ENCODE measurements around the gene RAB36.

The RAB36 gene

DNA sequence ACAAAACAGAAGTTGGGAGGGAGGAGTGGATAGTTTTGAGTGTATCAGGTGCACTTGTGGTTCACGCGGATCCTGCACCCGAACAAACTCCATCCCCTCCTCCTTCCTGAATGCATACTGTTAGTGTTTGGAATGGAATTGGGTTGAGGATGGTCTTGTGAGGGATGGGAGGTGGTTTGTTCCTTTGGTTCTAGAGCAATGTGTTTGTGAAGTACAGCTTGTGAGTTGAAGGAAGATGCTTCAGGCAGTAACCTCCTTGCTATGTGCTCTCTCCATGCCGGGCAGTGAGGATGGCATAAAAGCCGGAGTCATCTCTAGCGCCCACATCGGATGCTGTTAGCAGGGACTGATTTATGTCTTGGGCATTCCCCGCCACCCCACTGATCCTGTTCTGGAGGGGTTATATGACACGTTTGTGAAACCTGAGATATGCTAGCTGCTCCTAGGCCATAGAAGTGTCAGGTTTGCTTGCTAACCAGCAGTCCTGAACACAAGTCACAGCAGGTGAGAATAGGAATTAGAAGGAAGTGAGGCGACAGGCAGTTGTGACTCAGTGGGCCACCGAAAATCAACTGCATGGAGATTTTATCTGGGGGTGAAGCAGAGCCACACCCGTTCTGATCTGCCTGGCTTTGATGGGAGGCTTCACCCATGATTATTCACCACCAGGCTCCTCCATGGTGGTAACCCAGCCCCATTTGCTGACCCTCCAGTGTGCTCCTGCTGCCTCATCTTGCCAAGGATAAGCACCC, 37.2 kb downstream of the RAB36 start:
- no peak for DNase-seq (ENCODE audit: low read depth)

DNA sequence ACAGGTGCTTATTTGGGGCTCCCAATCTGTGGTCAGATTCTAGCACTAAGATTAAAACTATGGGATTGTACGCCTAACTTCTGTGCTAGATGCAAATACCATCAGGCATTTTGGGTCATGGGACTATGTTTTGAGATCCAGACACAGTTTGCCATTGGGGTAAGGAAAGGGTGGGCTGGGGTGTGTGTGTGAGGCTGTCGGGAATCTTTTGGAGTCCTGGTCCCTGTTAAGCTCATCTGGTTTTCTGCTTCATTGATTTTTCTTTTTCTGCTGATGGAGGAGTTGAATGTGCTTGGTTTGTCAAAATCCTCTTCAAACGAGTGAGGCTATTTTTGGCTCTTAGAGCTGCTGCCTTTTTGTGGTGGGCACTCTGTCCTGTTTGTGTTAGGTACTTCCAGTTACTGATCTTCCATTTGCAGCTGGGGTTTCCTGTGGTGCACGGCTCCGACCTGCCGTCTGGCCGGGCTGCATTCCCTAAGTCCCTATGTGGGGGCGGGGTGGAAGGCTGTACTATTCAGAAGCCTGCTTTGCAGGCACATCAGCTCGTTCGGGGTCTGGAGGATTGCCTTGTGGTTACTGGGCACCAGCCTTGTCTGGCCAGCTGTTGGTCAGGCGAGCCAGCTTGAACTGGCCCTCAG, 37.9 kb downstream of the RAB36 start:
- no peak for DNase-seq (ENCODE audit: low read depth)

- no peak for DNase-seq (ENCODE audit: low read depth)
Measured at GRCh38 chr22:23184100-23184763, 39.0 kb downstream of the RAB36 start.

- no peak for DNase-seq (ENCODE audit: low read depth)
Measured at GRCh38 chr22:23184764-23185113, 39.5 kb downstream of the RAB36 start.

DNA sequence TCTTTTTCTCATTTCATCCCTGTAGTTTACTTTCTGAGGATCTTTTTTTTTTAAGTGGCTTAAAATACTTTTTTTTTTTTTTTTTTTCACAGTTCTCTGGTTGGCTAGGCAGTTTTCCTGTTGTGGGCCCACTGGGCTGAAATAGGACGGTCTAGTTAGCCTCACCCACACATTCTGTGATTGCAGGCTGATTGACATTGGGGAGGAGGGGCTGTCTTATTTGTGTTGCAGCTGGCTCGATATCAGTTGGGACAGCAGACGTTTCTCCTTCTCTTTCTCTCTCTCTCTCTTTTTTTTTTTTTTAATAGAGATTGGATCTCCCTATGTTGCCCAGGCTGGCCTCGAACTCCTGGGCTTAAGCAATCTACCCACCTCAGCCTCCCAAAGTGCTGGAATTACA, 41.9 kb downstream of the RAB36 start:
- DNase-seq (ENCODE audit: low read depth) = no peak

GRCh38 chr22:23187871-23188700, 42.8 kb downstream of the RAB36 start:
- no peak for DNase-seq (ENCODE audit: low read depth)

DNA sequence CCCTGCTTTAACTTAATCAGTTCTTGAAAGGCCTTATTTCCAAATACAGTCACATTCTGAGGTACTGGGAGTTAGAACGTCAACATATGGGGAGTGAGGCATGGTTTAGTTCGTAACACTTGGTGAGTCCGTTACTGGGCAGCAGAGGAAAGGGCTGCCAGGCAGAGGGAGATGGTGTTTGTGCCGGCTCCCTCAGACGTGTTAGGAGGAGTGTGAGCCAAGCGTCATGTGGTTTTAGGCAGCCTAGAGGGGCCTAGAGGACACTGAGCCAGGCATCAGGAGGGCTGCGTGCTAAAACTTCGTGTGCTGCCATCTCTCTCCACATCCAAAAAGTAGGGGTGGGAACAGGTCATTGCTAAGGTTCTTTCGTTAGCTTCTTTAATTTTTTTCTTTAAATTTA, 45.2 kb downstream of the RAB36 start:
- DNase-seq (ENCODE audit: low read depth) = no peak

GRCh38 chr22:23192133-23192532, 46.9 kb downstream of the RAB36 start:
- no peak for DNase-seq (ENCODE audit: low read depth)

DNA sequence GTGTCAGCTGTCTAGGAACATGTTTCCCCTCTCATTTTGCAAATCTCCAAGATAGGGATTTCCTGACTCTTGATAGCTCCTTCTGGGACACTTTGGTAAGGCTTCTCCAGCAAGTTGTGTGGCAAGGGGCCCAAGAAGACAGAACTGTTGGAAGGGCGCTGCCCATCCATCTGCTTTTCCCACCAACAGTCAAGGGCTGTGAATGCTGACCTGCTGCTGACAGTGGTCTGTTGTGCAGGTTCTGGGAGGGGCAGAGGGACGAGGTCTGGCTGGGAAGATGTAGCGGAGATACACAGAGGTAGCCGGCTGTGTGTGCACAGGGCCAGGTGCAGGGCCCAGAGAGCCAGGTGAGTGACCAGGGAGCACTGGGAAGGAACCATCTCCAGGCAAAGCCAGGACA, 47.3 kb downstream of the RAB36 start:
- no peak for DNase-seq (ENCODE audit: low read depth)

DNA sequence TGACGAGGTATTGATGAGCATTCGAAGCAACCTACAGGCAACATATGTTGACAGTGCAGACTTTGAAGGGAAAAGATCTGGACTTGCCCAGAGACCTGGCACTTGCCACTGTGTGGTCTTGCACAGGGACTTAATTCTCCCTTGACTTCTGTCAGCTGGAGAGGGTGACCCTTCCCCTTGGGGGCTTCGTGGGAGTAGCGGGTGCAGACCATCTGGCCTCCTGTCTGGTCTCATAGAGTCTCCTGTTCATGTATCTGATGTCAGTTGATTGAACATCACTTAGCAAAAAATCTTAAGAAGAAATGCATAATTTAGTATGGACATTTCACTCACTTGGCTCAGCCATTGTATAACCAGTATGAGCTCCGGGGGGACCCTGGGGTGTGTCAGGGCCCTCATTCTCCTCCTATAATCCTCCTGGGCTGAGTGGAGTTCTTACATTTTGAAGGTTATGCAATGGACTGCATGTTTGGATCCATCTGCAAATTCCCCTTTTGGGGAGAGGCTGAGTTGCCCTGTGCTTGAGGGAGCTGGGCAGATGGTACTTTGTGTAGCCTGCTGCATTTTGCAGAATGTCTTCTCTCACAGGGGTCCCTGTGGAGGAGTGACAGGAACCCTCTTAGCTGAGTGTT, 48.0 kb downstream of the RAB36 start:
- DNase-seq (ENCODE audit: low read depth) = no peak

GRCh38 chr22:23193882-23194281, 48.6 kb downstream of the RAB36 start:
- no peak for DNase-seq (ENCODE audit: low read depth)

DNA sequence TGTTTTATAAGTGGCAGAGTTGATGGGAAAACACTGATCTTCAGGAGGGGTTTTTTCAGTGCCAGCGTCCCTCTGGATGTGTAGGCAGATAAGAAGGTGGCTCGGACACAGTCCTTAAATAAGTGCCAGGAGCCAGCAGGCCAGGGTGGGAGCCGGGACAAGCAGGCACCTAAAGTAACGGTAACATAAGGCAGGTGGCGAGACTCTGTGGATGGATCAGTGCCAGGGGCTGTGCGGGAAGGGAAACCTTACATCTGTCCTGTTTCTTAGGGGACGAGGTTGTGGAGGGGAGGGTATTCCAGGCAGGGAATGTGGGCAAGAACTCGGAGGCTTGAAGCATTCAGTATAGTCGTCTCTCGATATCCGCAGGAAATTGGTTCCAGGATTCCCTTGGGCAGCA, 50.9 kb downstream of the RAB36 start:
- DNase-seq (ENCODE audit: low read depth) = no peak

- no peak for DNase-seq (ENCODE audit: low read depth)
Measured at GRCh38 chr22:23197836-23198235, 52.6 kb downstream of the RAB36 start.

- DNase-seq (ENCODE audit: low read depth) = no peak
Measured at GRCh38 chr22:23199159-23199558, 53.9 kb downstream of the RAB36 start.

DNA sequence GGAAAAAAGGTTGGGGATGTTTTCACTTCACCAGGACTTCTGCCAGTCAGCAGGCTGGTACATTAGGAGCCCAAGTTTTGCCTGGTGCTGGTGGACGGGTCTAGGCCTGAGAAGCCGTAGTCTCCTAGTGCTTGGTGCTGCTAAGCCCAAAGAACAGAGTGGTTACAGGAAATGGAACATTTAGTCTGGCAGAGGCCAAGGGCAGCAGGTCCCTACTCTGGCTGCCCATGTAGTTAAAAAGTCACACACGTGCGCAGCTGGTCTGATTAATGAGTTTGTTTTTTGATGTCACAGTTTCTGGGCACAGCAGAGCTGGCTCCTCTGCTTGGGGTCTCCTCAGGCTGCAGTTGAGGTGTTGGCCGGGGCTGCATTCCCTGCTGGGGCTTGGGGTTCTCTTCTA, 55.6 kb downstream of the RAB36 start:
- DNase-seq (ENCODE audit: low read depth) = no peak

- DNase-seq (ENCODE audit: low read depth) = no peak
Measured at GRCh38 chr22:23202812-23203451, 57.7 kb downstream of the RAB36 start.

GRCh38 chr22:23203452-23204124, 58.3 kb downstream of the RAB36 start:
- DNase-seq (ENCODE audit: low read depth) = no peak

DNA sequence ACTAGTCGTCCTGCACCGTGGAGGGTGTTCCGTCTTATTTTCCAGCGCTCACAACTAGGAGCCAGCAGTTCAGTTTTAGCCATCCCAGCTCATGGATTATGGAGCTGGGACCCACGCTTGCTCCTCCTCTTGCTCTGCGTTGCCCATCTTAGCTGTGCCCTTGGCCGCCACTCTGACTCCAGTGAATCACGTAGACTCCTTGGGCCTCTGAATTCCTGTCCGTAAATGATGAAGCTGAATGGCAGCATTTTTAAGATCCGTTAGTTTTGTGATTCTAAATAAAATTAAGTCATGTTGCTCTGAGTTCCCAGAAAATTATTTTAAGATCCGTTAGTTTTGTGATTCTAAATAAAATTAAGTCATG, 58.8 kb downstream of the RAB36 start:
- DNase-seq (ENCODE audit: low read depth) = no peak

DNA sequence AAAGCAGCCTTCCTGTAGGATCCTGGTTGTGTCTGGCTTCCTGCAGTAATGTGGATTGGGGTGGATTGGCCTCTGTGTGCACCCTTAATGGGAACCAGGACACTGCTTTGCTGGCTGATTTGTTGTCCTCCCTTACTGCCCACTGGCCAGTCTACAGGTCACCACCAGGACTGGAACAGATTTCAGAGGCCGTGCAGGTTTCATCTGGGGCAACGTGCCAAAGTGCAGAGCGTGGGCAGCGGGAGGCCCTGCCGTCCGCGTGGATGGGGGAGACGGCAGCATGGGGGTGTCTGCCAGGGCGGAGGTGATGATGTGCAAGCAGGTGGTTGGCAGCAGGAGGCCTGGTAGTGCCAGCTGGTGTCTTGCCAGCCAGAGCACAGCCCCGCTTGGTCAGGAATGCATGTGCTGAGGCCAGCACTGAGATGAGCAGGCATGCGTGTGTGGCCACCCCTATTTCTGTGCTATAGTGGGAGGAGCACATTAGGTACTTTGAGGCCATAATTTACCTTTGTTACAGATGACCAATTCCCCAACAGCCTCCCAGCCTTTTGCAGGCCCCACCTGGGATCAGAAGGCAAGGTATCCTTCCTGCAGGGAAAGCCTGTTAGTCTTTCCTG, 59.4 kb downstream of the RAB36 start:
- DNase-seq (ENCODE audit: low read depth) = no peak

DNA sequence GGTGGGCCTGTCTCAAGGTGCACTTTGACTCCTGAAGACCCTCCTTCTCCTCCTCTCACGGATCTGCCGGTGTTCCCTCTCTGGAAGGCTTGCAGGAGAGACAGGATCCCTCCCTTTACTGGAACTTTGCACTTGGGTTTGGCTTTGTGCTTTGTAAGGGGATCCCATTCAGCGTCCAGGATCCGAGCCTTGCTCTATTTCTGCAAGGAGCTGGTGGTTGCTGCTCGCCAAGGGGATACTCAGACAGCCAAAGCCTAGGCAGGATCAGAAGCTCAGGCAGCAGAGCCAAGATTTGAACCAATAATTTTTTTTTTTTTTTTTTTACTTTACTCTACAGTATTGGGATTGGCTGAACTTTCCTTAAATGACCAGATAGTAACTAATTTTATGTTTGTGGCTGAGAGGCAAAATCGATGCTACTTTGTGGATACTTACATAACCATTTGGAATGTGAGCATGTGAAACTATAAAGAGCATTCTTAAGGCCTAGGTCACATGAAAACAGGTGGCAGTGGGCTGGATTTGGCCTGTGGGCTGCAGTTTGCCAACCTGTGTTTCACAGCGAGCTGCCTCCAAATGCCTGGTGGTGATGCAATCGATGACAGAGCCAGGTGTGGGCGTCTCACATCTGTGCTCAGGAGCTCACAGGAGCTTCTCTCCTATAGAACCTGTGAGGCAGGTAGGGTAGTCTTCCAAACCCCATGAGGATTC, 60.2 kb downstream of the RAB36 start:
- DNase-seq (ENCODE audit: low read depth) = no peak
